GM23248 (cell line): Measurements from ENCODE around the gene IGSF21. TPM values are rescaled to one million over a fixed set of nuclear protein-coding genes. Genes with fewer than 3 reads are reported as not detected.

Experiments
- DNase-seq: peaks from one replicate; pipeline ENCODE4 v3.0.0-alpha.2; 2015
- H2AFZ ChIP-seq: fragments of 200-600 bp; sonication (generic); 2 replicates; pipeline ENCODE4 v1.6.1; 2016; ENCODE audit warnings: antibody characterized with exemption
- H3F3A ChIP-seq: fragments of 200-600 bp; sonication (generic); 2 replicates; pipeline ENCODE4 v1.6.1; 2016; ENCODE audit warnings: mild to moderate bottlenecking, antibody characterized with exemption, mixed run types; ENCODE audit not compliant: insufficient read depth
- H3K27ac ChIP-seq: fragments of 200-600 bp; sonication (generic); 2 replicates; pipeline ENCODE4 v1.5.1; 2016; ENCODE audit warnings: mild to moderate bottlenecking
- H3K27me3 ChIP-seq: fragments of 200-600 bp; sonication (generic); replicated peaks from 2 replicates; pipeline ENCODE4 v1.6.1; 2016; ENCODE audit warnings: mild to moderate bottlenecking; ENCODE audit not compliant: insufficient read depth
- H3K36me3 ChIP-seq: fragments of 200-600 bp; sonication (generic); 2 replicates; pipeline ENCODE4 v1.6.1; 2016; ENCODE audit warnings: low read depth, mild to moderate bottlenecking
- H3K4me1 ChIP-seq: fragments of 200-600 bp; sonication (generic); 2 replicates; pipeline ENCODE4 v1.6.1; 2016; ENCODE audit warnings: mild to moderate bottlenecking; ENCODE audit not compliant: insufficient read depth
- H3K4me2 ChIP-seq: fragments of 200-600 bp; sonication (generic); one replicate; pipeline ENCODE4 v1.6.1; 2016; ENCODE audit warnings: mild to moderate bottlenecking; ENCODE audit not compliant: unreplicated experiment
- H3K4me3 ChIP-seq: fragments of 200-600 bp; sonication (generic); 2 replicates; pipeline ENCODE4 v1.5.1; 2016; ENCODE audit warnings: mild to moderate bottlenecking
- H3K79me2 ChIP-seq: fragments of 200-600 bp; sonication (generic); 2 replicates; pipeline ENCODE4 v1.6.1; 2016; ENCODE audit warnings: mild to moderate bottlenecking; ENCODE audit not compliant: insufficient read depth
- H3K9ac ChIP-seq: fragments of 200-600 bp; sonication (generic); 2 replicates; pipeline ENCODE4 v1.6.1; 2016; ENCODE audit warnings: mild to moderate bottlenecking
- H3K9me2 ChIP-seq: fragments of 200-600 bp; sonication (generic); 2 replicates; pipeline ENCODE4 v1.6.1; 2016; ENCODE audit warnings: mixed run types, mild to moderate bottlenecking, moderate library complexity; ENCODE audit not compliant: insufficient read depth
- H3K9me3 ChIP-seq: fragments of 200-600 bp; sonication (generic); one replicate; pipeline ENCODE4 v1.6.1; 2017; ENCODE audit warnings: low read depth
- H4K20me1 ChIP-seq: fragments of 200-600 bp; sonication (generic); 2 replicates; pipeline ENCODE4 v1.6.0; 2016; ENCODE audit not compliant: insufficient read depth
- EZH2 ChIP-seq: fragments of 200-600 bp; sonication (generic); IDR thresholded peaks from 2 replicates; pipeline ENCODE4 v1.6.1; 2018; ENCODE audit warnings: antibody characterized with exemption, mild to moderate bottlenecking; ENCODE audit not compliant: insufficient read depth, poor library complexity, severe bottlenecking
- EZH2phosphoT487 ChIP-seq: fragments of 200-600 bp; sonication (generic); IDR thresholded peaks from 2 replicates; pipeline ENCODE4 v1.6.1; 2018; ENCODE audit warnings: antibody characterized with exemption, moderate library complexity, mild to moderate bottlenecking, low read depth; ENCODE audit not compliant: insufficient read depth
- WGBS, 2 experiments: methylation state at CpG; one replicate each; pipeline ENCODE4 v1.1.6; 2015 to 2017; ENCODE audit warnings: low lambda C conversion rate in 2 of 2, low coverage in 1 of 2; ENCODE audit errors: missing lambda C conversion rate in 2 of 2; 5-methylcytosine and 5-hydroxymethylcytosine counted together
- in situ Hi-C: fragments of 300-500 bp; cut with MboI; formaldehyde crosslinking; loops from 2 replicates; pipeline ENCODE4 v1.15.0; 2020
- polyA plus RNA-seq: library from polyadenylated mRNA; unstranded; fragments of >200 nt; fragmentation: Nextera tagmentation; extraction: Ambion mirVana; gene quantifications from 2 replicates; pipeline ENCODE4 v1.2.1, GENCODE V29; 2016
- total RNA-seq: library from RNA; depleted of rRNA; stranded (reverse); fragments of >200 nt; shearing (Covaris generic); gene quantifications from 2 replicates; pipeline ENCODE4 v1.2.3, GENCODE V29; 2014

IGSF21 gene
- total and polyA plus RNA-seq, 2 experiments from 2014 or later: not detected

DNA sequence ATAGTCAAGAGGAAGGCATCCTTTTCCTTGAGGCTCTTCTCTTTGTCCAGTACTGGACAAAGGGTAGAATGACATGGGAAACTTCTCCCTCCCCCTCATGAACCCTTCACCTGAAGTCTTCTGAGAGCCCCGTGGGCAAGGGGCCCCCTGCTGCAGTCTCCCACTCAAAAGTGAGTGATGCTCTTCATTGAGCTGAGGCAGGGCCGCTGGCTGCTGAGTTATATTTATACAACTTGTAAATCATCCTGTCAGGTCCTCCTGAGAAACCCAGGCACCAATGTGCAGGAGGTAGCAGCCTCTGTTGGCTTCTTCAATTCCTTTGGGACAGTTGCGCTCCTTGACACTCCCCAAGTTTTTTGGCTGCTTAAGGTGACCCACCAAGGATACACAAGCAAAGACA, 150.2 kb downstream of the IGSF21 start:
- Histone ChIP-seq H2AFZ (no peak overlapping the region), H3K27me3 (no peaks in the 10 kb centered on the region), H3K36me3 (no peaks in the 10 kb centered on the region), H3K4me1 (no peaks in the 10 kb centered on the region), H4K20me1 (no peaks in the 10 kb centered on the region), H3K9me3 (no peaks in the 10 kb centered on the region), H3K27ac (no peak overlapping the region), H3K4me3 (no peak overlapping the region), H3K9me2 (no peaks in the 10 kb centered on the region), H3F3A (no peaks in the 10 kb centered on the region), H3K9ac (no peak overlapping the region), H3K79me2 (no peaks in the 10 kb centered on the region), H3K4me2 (no peak overlapping the region)
- no peak for DNase-seq
- in situ Hi-C loops: no loop called here
- no peak for TF ChIP-seq EZH2phosphoT487
- no peak for TF ChIP-seq EZH2
- 15 to 21% methylated on average over 3 of the region's 3 CpGs for WGBS, 2 experiments

DNA sequence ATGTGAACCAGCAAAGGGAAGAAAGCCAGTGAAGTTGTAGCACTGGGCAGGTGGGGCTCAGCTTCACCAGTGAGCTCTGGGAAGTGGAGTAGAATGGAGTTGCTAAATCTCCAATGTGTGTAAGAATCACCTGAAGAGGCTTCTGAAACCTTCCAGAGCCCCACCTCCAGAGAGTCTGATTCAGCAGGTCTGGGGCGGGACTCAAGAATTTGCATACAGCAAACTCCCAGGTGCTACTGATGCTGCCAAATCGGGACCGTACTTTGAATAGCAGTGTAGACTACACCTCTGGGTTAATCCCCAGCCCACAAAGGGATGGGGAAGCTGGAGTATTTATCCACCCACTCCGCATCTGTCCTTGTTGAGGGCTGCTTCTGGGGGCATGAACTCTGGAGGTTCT, 154.3 kb downstream of the IGSF21 start:
- H3K9ac ChIP-seq: no peak overlapping the region
- WGBS, 2 experiments: 21 to 28% methylated on average over 4 of the region's 4 CpGs
- no peaks in the 10 kb centered on the region for H3F3A ChIP-seq
- TF ChIP-seq EZH2phosphoT487: no peak
- no peak for TF ChIP-seq EZH2
- no peaks in the 10 kb centered on the region for H3K4me1 ChIP-seq
- no peak for DNase-seq
- H3K79me2 ChIP-seq: no peaks in the 10 kb centered on the region
- no peaks in the 10 kb centered on the region for H3K27me3 ChIP-seq
- in situ Hi-C loops: no loop called here
- no peak overlapping the region for H3K4me2 ChIP-seq
- no peaks in the 10 kb centered on the region for H4K20me1 ChIP-seq
- H3K36me3 ChIP-seq: no peaks in the 10 kb centered on the region
- H2AFZ ChIP-seq: no peak overlapping the region
- H3K9me2 ChIP-seq: no peaks in the 10 kb centered on the region
- no peak overlapping the region for H3K27ac ChIP-seq
- H3K4me3 ChIP-seq: no peak overlapping the region
- H3K9me3 ChIP-seq: no peaks in the 10 kb centered on the region

DNA sequence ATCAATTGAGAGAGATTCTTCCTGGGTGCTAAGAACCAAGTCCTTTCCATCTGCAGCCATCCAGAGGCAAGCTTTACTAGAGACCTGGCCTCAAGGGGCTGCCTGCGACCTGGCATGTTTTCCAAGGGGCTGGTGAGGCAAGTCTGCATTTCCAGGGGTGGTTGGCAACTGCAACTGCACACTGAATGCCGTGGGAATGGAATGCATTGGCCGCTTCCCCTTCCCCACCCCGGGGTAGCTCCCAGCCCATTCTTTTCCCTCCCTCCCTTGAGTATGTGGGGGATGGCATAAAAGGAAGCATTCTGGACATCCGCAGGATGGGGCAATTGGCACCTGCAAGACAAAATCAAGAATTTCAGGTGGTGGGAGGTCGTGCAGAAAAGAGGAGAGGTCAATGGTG, 155.1 kb downstream of the IGSF21 start:
- Histone ChIP-seq H3K9me3 (no peaks in the 10 kb centered on the region), H3K4me1 (no peaks in the 10 kb centered on the region), H3K4me2 (no peak overlapping the region), H3K27ac (no peak overlapping the region), H3K9me2 (no peaks in the 10 kb centered on the region), H3F3A (no peaks in the 10 kb centered on the region), H3K9ac (no peak overlapping the region), H3K27me3 (no peaks in the 10 kb centered on the region), H2AFZ (no peak overlapping the region), H3K4me3 (no peak overlapping the region), H3K79me2 (no peaks in the 10 kb centered on the region), H3K36me3 (no peaks in the 10 kb centered on the region), H4K20me1 (no peaks in the 10 kb centered on the region)
- in situ Hi-C loops: no loop called here
- 3 to 4% methylated on average over 6 of the region's 6 CpGs for WGBS, 2 experiments
- no peak for DNase-seq
- TF ChIP-seq EZH2: no peak
- no peak for TF ChIP-seq EZH2phosphoT487

DNA sequence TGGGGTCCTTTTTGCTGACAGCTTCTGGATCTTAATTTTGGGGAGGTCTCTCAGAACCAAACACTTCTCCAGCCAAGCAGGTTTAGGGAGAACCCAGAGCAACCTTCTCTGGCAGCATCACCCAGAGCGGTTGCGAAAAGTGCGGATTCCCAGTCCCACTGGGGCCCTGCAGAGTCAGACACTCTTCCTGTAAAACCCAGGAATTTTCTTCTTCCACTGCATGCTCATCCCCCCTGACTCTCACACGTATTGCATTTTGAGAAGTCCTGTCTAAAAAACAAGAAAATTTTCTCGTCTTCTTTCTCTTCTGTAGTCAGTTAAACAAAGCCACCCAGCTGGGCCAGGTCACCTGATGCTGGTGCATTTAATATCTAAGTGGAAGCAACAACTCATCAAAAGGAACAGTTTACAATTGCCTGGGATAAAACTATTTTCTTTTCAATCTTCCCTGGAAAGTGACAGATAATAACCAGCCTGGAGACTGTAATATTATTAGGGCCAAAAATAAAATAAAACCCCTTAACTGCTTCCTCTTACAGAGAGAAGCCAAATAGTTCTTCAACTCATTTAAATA, 156.0 kb downstream of the IGSF21 start:
- H4K20me1 ChIP-seq: no peaks in the 10 kb centered on the region
- H3K9me2 ChIP-seq: no peaks in the 10 kb centered on the region
- H3K27me3 ChIP-seq: no peaks in the 10 kb centered on the region
- no peak overlapping the region for H3K9ac ChIP-seq
- in situ Hi-C loops: no loop called here
- no peaks in the 10 kb centered on the region for H3K79me2 ChIP-seq
- no peaks in the 10 kb centered on the region for H3K9me3 ChIP-seq
- no peaks in the 10 kb centered on the region for H3K4me1 ChIP-seq
- no peaks in the 10 kb centered on the region for H3F3A ChIP-seq
- TF ChIP-seq EZH2 (no peak), EZH2phosphoT487 (no peak)
- H3K27ac ChIP-seq: no peak overlapping the region
- no peak overlapping the region for H3K4me2 ChIP-seq
- DNase-seq: no peak
- no peak overlapping the region for H3K4me3 ChIP-seq
- no peaks in the 10 kb centered on the region for H3K36me3 ChIP-seq
- 32 to 34% methylated on average over 5 of the region's 5 CpGs for WGBS, 2 experiments
- no peak overlapping the region for H2AFZ ChIP-seq

DNA sequence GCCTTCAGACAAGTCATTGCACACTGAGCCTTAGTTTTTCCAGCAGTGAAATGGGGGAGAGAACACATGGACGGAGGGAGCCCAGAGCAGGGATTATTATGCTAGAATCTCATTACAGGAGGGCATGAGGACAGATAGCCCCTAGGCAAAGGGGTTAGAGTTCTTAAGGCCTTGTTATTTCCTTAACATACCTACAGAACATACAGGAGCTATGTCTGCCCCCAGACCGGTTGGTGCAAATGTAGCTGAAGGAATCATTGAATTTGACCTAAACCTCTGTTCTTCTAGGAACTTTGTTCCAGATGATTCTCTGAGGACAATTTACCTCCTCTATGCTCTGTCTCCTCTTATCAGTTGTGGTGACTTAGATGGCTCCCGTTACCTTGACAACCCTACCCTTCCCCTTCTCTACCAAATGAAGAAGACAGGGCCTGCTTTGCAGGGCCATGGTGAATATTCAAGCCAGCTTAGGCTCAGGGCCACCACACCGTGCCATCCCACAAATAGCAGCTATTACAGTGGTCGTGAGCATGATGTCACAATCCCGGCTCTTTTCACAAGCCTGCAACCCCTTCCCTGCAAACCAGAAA, 156.9 kb downstream of the IGSF21 start:
- in situ Hi-C loops: no loop called here
- no peak for TF ChIP-seq EZH2
- no peak for TF ChIP-seq EZH2phosphoT487
- WGBS, 2 experiments: 24 to 33% methylated on average over 6 of the region's 6 CpGs

More for the DNA sequence above, 156.9 kb downstream of the IGSF21 start:
- no peak overlapping the region for H2AFZ ChIP-seq
- H3K79me2 ChIP-seq: no peaks in the 10 kb centered on the region
- no peaks in the 10 kb centered on the region for H3K9me2 ChIP-seq
- H3K4me3 ChIP-seq: no peak overlapping the region
- H3K27ac ChIP-seq: no peak overlapping the region
- H3K27me3 ChIP-seq: no peaks in the 10 kb centered on the region
- H3K9me3 ChIP-seq: no peaks in the 10 kb centered on the region
- no peak overlapping the region for H3K9ac ChIP-seq
- H3K4me1 ChIP-seq: no peaks in the 10 kb centered on the region
- no peak overlapping the region for H3K4me2 ChIP-seq
- no peaks in the 10 kb centered on the region for H3F3A ChIP-seq
- no peak for DNase-seq
- H3K36me3 ChIP-seq: no peaks in the 10 kb centered on the region
- no peaks in the 10 kb centered on the region for H4K20me1 ChIP-seq
